ENCODE results near the gene FUS. TPM values are rescaled to one million over a fixed set of nuclear protein-coding genes. Genes with fewer than 3 reads are reported as not detected.

FUS gene
- total RNA-seq (2022) (451 and 481 TPM in 2 replicates), Bru-seq, nascent RNA (percentile 98 among the genes with signal in this experiment), BruChase-seq, experiment 1, labeled RNA remaining after a 6-hour chase (percentile 97 among the genes with signal in this experiment), BruChase-seq, experiment 2, labeled RNA remaining after a 2-hour chase (percentile 99 among the genes with signal in this experiment)
- long read RNA-seq, full-length matches to known transcripts = 15 of 503 reads
- long read RNA-seq, partial matches to known transcripts = 481 of 503 reads
- long read RNA-seq, other reads (novel, unspliced or antisense) = 7 of 503 reads

GRCh38 chr16:31179747-31180459, at the start of gene FUS:
FUS (plus strand) TSS chr16:31180139; CDS start chr16:31180215, 76 bp downstream.
- Mint-ChIP-seq H3K4me3 (ENCODE audit: unreplicated experiment) (peak within 1 kb of the TSS; percentile 95), H3K27me3 (ENCODE audit: insufficient read depth, unreplicated experiment) (no peaks in the 10 kb centered on the region), H3K27ac (ENCODE audit: low read depth, unreplicated experiment) (peak within 1 kb of the TSS; percentile 99), H3K9me3 (ENCODE audit: unreplicated experiment) (no peaks in the 10 kb centered on the region), H3K4me1 (ENCODE audit: insufficient read depth, unreplicated experiment) (peaks cover 26% of the 10 kb centered on the region), H3K36me3 (ENCODE audit: insufficient read depth, unreplicated experiment) (peaks cover 49% of the 10 kb centered on the region)
- POLR2A ChIA-PET = interaction anchor here (0.7 to 2.8 kb wide), 44 partner anchors 9 to 698 kb away, joined by 3 to 53 read pairs (median 5); partner anchors contain the start of genes ARMC5, KAT8, PRSS8 and PYCARD
- DNase-seq (ENCODE audit: unreplicated experiment) = peak; percentile 82
- intact Hi-C loops (cut with micrococcal nuclease) = loop anchor here (2.0 to 10.0 kb wide), 5 partner anchors 38 to 515 kb away; partner anchors contain the start of genes KAT8 and ZNF843
- no peak for TF ChIP-seq CTCF (IDR thresholded peaks at IDR 0.05; ENCODE audit: unreplicated experiment)
- CTCF ChIA-PET = interaction anchor here (0.6 to 1.2 kb wide), 5 partner anchors 14 to 281 kb away, joined by 3 to 6 read pairs (median 4); no protein-coding TSS in a partner anchor
- BruUV-seq (replicated peaks) = no TSS peak

- Mint-ChIP-seq H3K9me3 (ENCODE audit: unreplicated experiment) (no peaks in the 10 kb centered on the region), H3K4me1 (ENCODE audit: insufficient read depth, unreplicated experiment) (peaks cover 10% of the 10 kb centered on the region), H3K36me3 (ENCODE audit: insufficient read depth, unreplicated experiment) (peaks cover 36% of the 10 kb centered on the region), H3K27ac (ENCODE audit: low read depth, unreplicated experiment) (no peak overlapping the region), H3K27me3 (ENCODE audit: insufficient read depth, unreplicated experiment) (no peaks in the 10 kb centered on the region), H3K4me3 (ENCODE audit: unreplicated experiment) (no peak overlapping the region)
- no TSS peak for BruUV-seq (replicated peaks)
- DNase-seq (ENCODE audit: unreplicated experiment) = no peak
- POLR2A ChIA-PET = interaction anchor here (1.3 to 12.0 kb wide), 3 partner anchors 11 to 34 kb away, joined by 6 to 201 read pairs (median 7); partner anchors contain the start of gene KAT8
- intact Hi-C loops (cut with micrococcal nuclease) = no loop called here
- no peak for TF ChIP-seq CTCF (IDR thresholded peaks at IDR 0.05; ENCODE audit: unreplicated experiment)
- CTCF ChIA-PET = interaction anchor here (0.5 to 1.8 kb wide), 3 partner anchors 9 to 165 kb away, joined by 3 to 6 read pairs (median 4); no protein-coding TSS in a partner anchor
Measured at GRCh38 chr16:31130336-31130891, 49.5 kb upstream of the FUS start.

GRCh38 chr16:31130899-31131298, 49.0 kb upstream of the FUS start:
- TF ChIP-seq CTCF (IDR thresholded peaks at IDR 0.05; ENCODE audit: unreplicated experiment) = no peak
- DNase-seq (ENCODE audit: unreplicated experiment) = peak; percentile 59
- ChIA-PET CTCF (interaction anchor here (0.5 to 0.8 kb wide), 3 partner anchors 9 to 164 kb away, joined by 3 to 6 read pairs (median 3); partner anchors contain the start of gene BCKDK), POLR2A (interaction anchor here (1.3 to 12.0 kb wide), 3 partner anchors 11 to 35 kb away, joined by 6 to 201 read pairs (median 7); partner anchors contain the start of gene KAT8)
- H3K4me1 Mint-ChIP-seq (ENCODE audit: insufficient read depth, unreplicated experiment) = peaks cover 15% of the 10 kb centered on the region
- peaks cover 32% of the 10 kb centered on the region for H3K36me3 Mint-ChIP-seq (ENCODE audit: insufficient read depth, unreplicated experiment)
- H3K9me3 Mint-ChIP-seq (ENCODE audit: unreplicated experiment) = no peaks in the 10 kb centered on the region
- H3K27me3 Mint-ChIP-seq (ENCODE audit: insufficient read depth, unreplicated experiment) = no peaks in the 10 kb centered on the region
- no peak overlapping the region for H3K4me3 Mint-ChIP-seq (ENCODE audit: unreplicated experiment)
- no peak overlapping the region for H3K27ac Mint-ChIP-seq (ENCODE audit: low read depth, unreplicated experiment)
- BruUV-seq (replicated peaks) = no TSS peak
- intact Hi-C loops (cut with micrococcal nuclease) = no loop called here
